Calu3 (cell line): Measurements from ENCODE around the gene CCT3. TPM values are rescaled to one million over a fixed set of nuclear protein-coding genes. Genes with fewer than 3 reads are reported as not detected.
"Not testable (repeated sequence)": the region's sequence is repeated elsewhere in the genome, so short reads cannot be mapped to it uniquely, and the experiment has no call there.

Source experiments
- BruUV-seq: library from RNA; stranded (reverse); fragments of 400-500 nt; replicated peaks from 2 replicates; lab custom pipeline; 2021; lab: Mats Ljungman, UMichigan
- CTCF ChIA-PET: fragments of 300-600 bp; sonication (Branson Sonifier 250); formaldehyde crosslinking; loops from one replicate; lab custom pipeline; 2022; ENCODE audit warnings: antibody characterized with exemption; lab: Charles Lee
- DNase-seq: peaks from one replicate; pipeline ENCODE4 v3.0.0; 2022
- H3K27ac Mint-ChIP-seq: one replicate; pipeline ENCODE4 v1.8.0; 2022; ENCODE audit warnings: mixed read lengths; ENCODE audit not compliant: unreplicated experiment
- H3K27me3 Mint-ChIP-seq: one replicate; pipeline ENCODE4 v1.8.0; 2022; ENCODE audit warnings: mixed read lengths; ENCODE audit not compliant: unreplicated experiment
- H3K36me3 Mint-ChIP-seq: one replicate; pipeline ENCODE4 v1.8.0; 2022; ENCODE audit warnings: mild to moderate bottlenecking, moderate library complexity, mixed read lengths; ENCODE audit not compliant: insufficient read depth, unreplicated experiment
- H3K4me1 Mint-ChIP-seq: one replicate; pipeline ENCODE4 v1.8.0; 2022; ENCODE audit warnings: mild to moderate bottlenecking, low read depth, mixed read lengths; ENCODE audit not compliant: unreplicated experiment
- H3K4me3 Mint-ChIP-seq: one replicate; pipeline ENCODE4 v1.8.0; 2022; ENCODE audit warnings: mild to moderate bottlenecking, low read depth, moderate library complexity, mixed read lengths; ENCODE audit not compliant: unreplicated experiment
- H3K9me3 Mint-ChIP-seq: one replicate; pipeline ENCODE4 v1.8.0; 2022; ENCODE audit warnings: low read depth, mixed read lengths; ENCODE audit not compliant: unreplicated experiment
- CTCF ChIP-seq: fragments of 200-600 bp; IDR thresholded peaks from one replicate; pipeline ENCODE4 v1.8.0; 2022; ENCODE audit warnings: antibody characterized with exemption; ENCODE audit not compliant: unreplicated experiment
- intact Hi-C: fragments of 100-400 bp; cut with micrococcal nuclease; formaldehyde crosslinking; loops from one replicate; pipeline ENCODE4 v1.10.0; 2022; ENCODE audit not compliant: unreplicated experiment
- total RNA-seq: library from RNA; stranded (reverse); gene quantifications from 2 replicates; pipeline ENCODE4 v1.2.3, GENCODE V29; 2022

Gene CCT3
- total RNA-seq, 1 experiment from 2014 or later = 598 TPM

- H3K4me3 Mint-ChIP-seq = no peak overlapping the region
- H3K4me1 Mint-ChIP-seq = no peaks in the 10 kb centered on the region
- TF ChIP-seq CTCF = no peak
- peaks cover 69% of the 10 kb centered on the region for H3K27me3 Mint-ChIP-seq
- no peak for DNase-seq
- H3K9me3 Mint-ChIP-seq = no peaks in the 10 kb centered on the region
- intact Hi-C loops = no loop called here
- BruUV-seq = no TSS peak
- H3K36me3 Mint-ChIP-seq = no peaks in the 10 kb centered on the region
- CTCF ChIA-PET = no interaction called here
- H3K27ac Mint-ChIP-seq = no peak overlapping the region
Measured at GRCh38 chr1:156347331-156347730, 9.2 kb upstream of the CCT3 start.

GRCh38 chr1:156346636-156347035 is 8.5 kb upstream of the CCT3 start:
- TF ChIP-seq CTCF = no peak
- H3K4me3 Mint-ChIP-seq = no peak overlapping the region
- H3K36me3 Mint-ChIP-seq = no peaks in the 10 kb centered on the region
- no peaks in the 10 kb centered on the region for H3K4me1 Mint-ChIP-seq
- no peak for DNase-seq
- no peak overlapping the region for H3K27ac Mint-ChIP-seq
- H3K27me3 Mint-ChIP-seq = peaks cover 63% of the 10 kb centered on the region
- CTCF ChIA-PET = no interaction called here
- H3K9me3 Mint-ChIP-seq = no peaks in the 10 kb centered on the region
- intact Hi-C loops = no loop called here
- BruUV-seq = no TSS peak

- H3K4me3 Mint-ChIP-seq, BruUV-seq, H3K36me3 Mint-ChIP-seq, H3K27ac Mint-ChIP-seq, DNase-seq, intact Hi-C loops, H3K4me1 Mint-ChIP-seq, H3K9me3 Mint-ChIP-seq: not testable (repeated sequence)
- CTCF ChIA-PET = interaction anchor here (0.6 to 0.7 kb wide), 2 partner anchors 601 to 637 kb away, joined by 4 to 6 read pairs; no protein-coding TSS in a partner anchor
- peaks cover 57% of the 10 kb centered on the region for H3K27me3 Mint-ChIP-seq
Measured at GRCh38 chr1:156346035-156346434, 7.9 kb upstream of the CCT3 start.

GRCh38 chr1:156344409-156344808 is 6.3 kb upstream of the CCT3 start:
- H3K9me3 Mint-ChIP-seq = no peaks in the 10 kb centered on the region
- peaks cover 40% of the 10 kb centered on the region for H3K27me3 Mint-ChIP-seq
- DNase-seq = no peak
- no peaks in the 10 kb centered on the region for H3K4me1 Mint-ChIP-seq
- H3K27ac Mint-ChIP-seq = no peak overlapping the region
- intact Hi-C loops = no loop called here
- no TSS peak for BruUV-seq
- H3K36me3 Mint-ChIP-seq = peaks cover 1% of the 10 kb centered on the region
- CTCF ChIA-PET = interaction anchor here (1.5 kb wide), 2 partner anchors 14 to 41 kb away, joined by 4 to 5 read pairs; no protein-coding TSS in a partner anchor
- no peak for TF ChIP-seq CTCF
- H3K4me3 Mint-ChIP-seq = no peak overlapping the region

- Mint-ChIP-seq H3K4me3 (no peak overlapping the region), H3K9me3 (no peaks in the 10 kb centered on the region), H3K4me1 (no peaks in the 10 kb centered on the region), H3K36me3 (peaks cover 22% of the 10 kb centered on the region), H3K27me3 (peaks cover 30% of the 10 kb centered on the region), H3K27ac (no peak overlapping the region)
- DNase-seq = no peak
- TF ChIP-seq CTCF = no peak
- no TSS peak for BruUV-seq
- intact Hi-C loops = no loop called here
- CTCF ChIA-PET = interaction anchor here (0.6 kb wide), 1 partner anchor 13 kb away, joined by 3 read pairs; no protein-coding TSS in a partner anchor
Measured at GRCh38 chr1:156342166-156342955, 4.3 kb upstream of the CCT3 start.
